Mucosa of gallbladder (tissue), 1 donor: ENCODE results near the gene STX8. TPM values are rescaled to one million over a fixed set of nuclear protein-coding genes. Genes with fewer than 3 reads are reported as not detected.

ENCODE experiments used
- DNase-seq: peaks from one replicate; pipeline ENCODE4 v3.0.0-alpha.2; 2020; ENCODE audit warnings: low spot score
- total RNA-seq: library from RNA; stranded (reverse); gene quantifications from one replicate; pipeline ENCODE4 v1.2.1, GENCODE V29; 2021
- donor health status: DM: no; HTN: no; CAD: no.

Gene STX8
- total RNA-seq, 1 donor from 2014 or later: 63.2 TPM

GRCh38 chr17:9239793-9240658 lies 335.6 kb downstream of the STX8 start:
- peak; percentile 70 for DNase-seq

- DNase-seq: no peak
Measured at GRCh38 chr17:9239246-9239792, 336.3 kb downstream of the STX8 start.

- no peak for DNase-seq
Measured at GRCh38 chr17:9238340-9239245, 337.0 kb downstream of the STX8 start.

GRCh38 chr17:9237661-9238301 lies 337.8 kb downstream of the STX8 start:
- no peak for DNase-seq

- no peak for DNase-seq
Measured at GRCh38 chr17:9237053-9237410, 338.6 kb downstream of the STX8 start.

GRCh38 chr17:9236286-9237052 lies 339.2 kb downstream of the STX8 start:
- DNase-seq: no peak

GRCh38 chr17:9235346-9235745 lies 340.3 kb downstream of the STX8 start:
- DNase-seq: no peak

- DNase-seq: no peak
Measured at GRCh38 chr17:9234389-9234945, 341.2 kb downstream of the STX8 start.

GRCh38 chr17:9233761-9234160 lies 341.9 kb downstream of the STX8 start:
- no peak for DNase-seq

GRCh38 chr17:9233271-9233599 lies 342.4 kb downstream of the STX8 start:
- DNase-seq: no peak

GRCh38 chr17:9232591-9233270 lies 342.9 kb downstream of the STX8 start:
- no peak for DNase-seq

- DNase-seq: no peak
Measured at GRCh38 chr17:9232155-9232475, 343.5 kb downstream of the STX8 start.

GRCh38 chr17:9231449-9232154 lies 344.0 kb downstream of the STX8 start:
- DNase-seq: no peak

GRCh38 chr17:9230861-9231260 lies 344.8 kb downstream of the STX8 start:
- no peak for DNase-seq

- DNase-seq: no peak
Measured at GRCh38 chr17:9230346-9230745, 345.3 kb downstream of the STX8 start.

- DNase-seq: no peak
Measured at GRCh38 chr17:9229826-9230201, 345.8 kb downstream of the STX8 start.

GRCh38 chr17:9229160-9229825 lies 346.3 kb downstream of the STX8 start:
- DNase-seq: no peak

GRCh38 chr17:9228408-9229159 lies 347.0 kb downstream of the STX8 start:
- DNase-seq: no peak
